ENCODE measurements around the gene CACNA1F.

GRCh38 chrX:49183701-49184281 is 49.3 kb downstream of the CACNA1F start:
- TF ChIP-seq YY1 (IDR thresholded peaks at IDR 0.05; ENCODE audit: insufficient read depth, insufficient read length): no peak
- no peak for TF ChIP-seq ZNF274 (IDR thresholded peaks at IDR 0.05; ENCODE audit: low read depth, low read length)

Measured in NT2/D1 (cell line).